DOHH2 (cell line): ENCODE measurements around the gene TENT4A.

Experiments
- EZH2phosphoT487 ChIP-seq: fragments of 200-600 bp; sonication (generic); IDR thresholded peaks from 2 replicates; pipeline ENCODE4 v1.6.1; 2017; ENCODE audit warnings: borderline replicate concordance, mild to moderate bottlenecking, antibody characterized with exemption, low read length, moderate library complexity, mixed read lengths
- TF ChIP-seq, protein P1 (sequence below): fragments of 200-600 bp; sonication (generic); IDR thresholded peaks from one replicate; pipeline ENCODE4 v1.5.1; 2014; ENCODE audit warnings: antibody characterized with exemption, mild to moderate bottlenecking, low read depth, low read length; ENCODE audit not compliant: poor library complexity, severe bottlenecking

DNA sequence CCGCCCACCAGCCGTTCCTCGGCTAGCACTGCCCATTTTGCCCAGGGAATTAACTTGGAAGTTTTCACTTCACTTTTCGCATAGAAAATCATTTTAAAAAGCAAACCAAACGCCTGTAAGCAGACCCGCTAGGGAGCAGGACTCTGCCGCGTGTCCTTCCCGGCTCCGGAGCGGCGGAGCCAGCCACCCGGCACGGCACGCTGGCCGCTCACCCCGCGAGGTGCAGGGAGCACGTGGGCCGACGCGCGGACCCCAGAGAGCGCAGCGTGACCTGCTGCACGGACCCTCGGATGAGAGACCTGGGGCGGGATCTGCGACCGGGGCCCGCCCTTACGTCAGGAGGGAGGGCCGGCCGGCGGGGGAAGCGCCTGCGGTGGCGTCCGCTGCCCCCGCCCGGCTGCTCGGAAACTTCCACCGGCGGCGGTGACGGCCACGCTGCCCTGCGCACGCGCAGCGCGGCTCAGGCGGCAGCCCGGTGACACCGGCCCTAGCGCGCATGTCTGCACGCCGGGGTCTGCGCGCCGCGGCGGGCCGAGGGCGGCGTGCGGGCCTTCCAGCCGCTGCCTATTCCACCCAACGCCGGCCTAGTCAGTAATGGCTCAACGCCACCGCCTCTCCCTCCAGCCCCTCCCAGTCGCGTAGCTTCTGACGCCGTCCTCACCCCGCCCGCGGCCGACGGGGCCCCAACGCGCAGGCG, 507 bp upstream of the TENT4A start:
- TF ChIP-seq, protein P1, sequence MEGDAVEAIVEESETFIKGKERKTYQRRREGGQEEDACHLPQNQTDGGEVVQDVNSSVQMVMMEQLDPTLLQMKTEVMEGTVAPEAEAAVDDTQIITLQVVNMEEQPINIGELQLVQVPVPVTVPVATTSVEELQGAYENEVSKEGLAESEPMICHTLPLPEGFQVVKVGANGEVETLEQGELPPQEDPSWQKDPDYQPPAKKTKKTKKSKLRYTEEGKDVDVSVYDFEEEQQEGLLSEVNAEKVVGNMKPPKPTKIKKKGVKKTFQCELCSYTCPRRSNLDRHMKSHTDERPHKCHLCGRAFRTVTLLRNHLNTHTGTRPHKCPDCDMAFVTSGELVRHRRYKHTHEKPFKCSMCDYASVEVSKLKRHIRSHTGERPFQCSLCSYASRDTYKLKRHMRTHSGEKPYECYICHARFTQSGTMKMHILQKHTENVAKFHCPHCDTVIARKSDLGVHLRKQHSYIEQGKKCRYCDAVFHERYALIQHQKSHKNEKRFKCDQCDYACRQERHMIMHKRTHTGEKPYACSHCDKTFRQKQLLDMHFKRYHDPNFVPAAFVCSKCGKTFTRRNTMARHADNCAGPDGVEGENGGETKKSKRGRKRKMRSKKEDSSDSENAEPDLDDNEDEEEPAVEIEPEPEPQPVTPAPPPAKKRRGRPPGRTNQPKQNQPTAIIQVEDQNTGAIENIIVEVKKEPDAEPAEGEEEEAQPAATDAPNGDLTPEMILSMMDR, result no peak
- TF ChIP-seq EZH2phosphoT487, result no peak
